H1 (cell line): ENCODE data around the gene MIEF2. TPM values are rescaled to one million over a fixed set of nuclear protein-coding genes. Genes with fewer than 3 reads are reported as not detected.

ENCODE experiments used
- CTCF ChIA-PET: fragments of 300-600 bp; sonication (Branson Sonifier 250); formaldehyde crosslinking; loops from one replicate; lab custom pipeline; 2021; ENCODE audit not compliant: partially characterized antibody; lab: Charles Lee
- POLR2A ChIA-PET: fragments of 300-600 bp; sonication (Branson Sonifier 250); formaldehyde crosslinking; loops from one replicate; lab custom pipeline; 2021; ENCODE audit warnings: inconsistent platforms; ENCODE audit not compliant: partially characterized antibody; lab: Charles Lee
- DNase-seq, 2 experiments: peaks; one replicate each; pipeline versions ENCODE4 v3.0.0 to v3.0.0-alpha.2; 2010 to 2022; ENCODE audit warnings: low spot score in 2 of 2, low read depth in 1 of 2, mixed read lengths in 1 of 2
- FAIRE-seq: peaks from 2 replicates; lab custom pipeline; 2011; peaks lifted over from hg19 to GRCh38; lab: Jason Lieb, UNC
- H2AFZ ChIP-seq: 2 replicates; pipeline ENCODE4 v1.8.1; 2012; ENCODE audit warnings: low read length, inconsistent platforms
- H2AK5ac ChIP-seq: 2 replicates; pipeline ENCODE4 v1.6.1; 2013; ENCODE audit warnings: low read depth, low read length
- H2BK120ac ChIP-seq: replicated peaks from 2 replicates; pipeline ENCODE3; 2013; ENCODE audit warnings: low read depth, low read length, inconsistent platforms
- H2BK12ac ChIP-seq: 2 replicates; pipeline ENCODE4 v1.6.1; 2013; ENCODE audit warnings: low read depth, low read length
- H2BK15ac ChIP-seq: 2 replicates; pipeline ENCODE4 v1.6.1; 2013; ENCODE audit warnings: low read length
- H2BK20ac ChIP-seq: 2 replicates; pipeline ENCODE4 v1.6.1; 2013; ENCODE audit warnings: low read length
- H2BK5ac ChIP-seq: 2 replicates; pipeline ENCODE4 v1.6.1; 2013; ENCODE audit warnings: low read depth, low read length
- H3K14ac ChIP-seq: 2 replicates; pipeline ENCODE4 v1.6.1; 2013; ENCODE audit warnings: inconsistent platforms; ENCODE audit not compliant: insufficient read length
- H3K18ac ChIP-seq: 2 replicates; pipeline ENCODE4 v1.6.1; 2013; ENCODE audit warnings: low read length; ENCODE audit errors: extremely low read depth
- H3K23ac ChIP-seq: 2 replicates; pipeline ENCODE4 v1.6.1; 2013; ENCODE audit warnings: inconsistent platforms; ENCODE audit not compliant: insufficient read length
- H3K23me2 ChIP-seq: 2 replicates; pipeline ENCODE4 v1.6.1; 2013; ENCODE audit warnings: low read depth, low read length
- H3K27ac ChIP-seq: 2 replicates; pipeline ENCODE4 v1.6.1; 2011; ENCODE audit warnings: low read depth, low read length, inconsistent platforms
- H3K27me3 ChIP-seq, 4 experiments: replicated peaks in 1 of 4; 1 replicate in 1 of 4; 2 replicates in 3 of 4; pipeline versions ENCODE4 v1.6.1 to v1.8.1; 2011 to 2013; ENCODE audit warnings: low read length in 3 of 4, mild to moderate bottlenecking in 3 of 4, inconsistent platforms in 2 of 4, mixed read lengths in 2 of 4, moderate library complexity in 1 of 4; ENCODE audit not compliant: control insufficient read depth in 3 of 4, insufficient read depth in 3 of 4; ENCODE audit errors: extremely low read depth in 1 of 4
- H3K36me3 ChIP-seq, 4 experiments: 2 replicates each; pipeline versions ENCODE4 v1.6.1 to v1.8.1; 2011 to 2013; ENCODE audit warnings: mild to moderate bottlenecking in 4 of 4, low read length in 3 of 4, moderate library complexity in 2 of 4, control low read depth in 1 of 4, inconsistent platforms in 1 of 4; ENCODE audit not compliant: insufficient read depth in 4 of 4, control insufficient read depth in 2 of 4
- H3K4ac ChIP-seq: replicated peaks from 2 replicates; pipeline ENCODE3; 2013; ENCODE audit warnings: low read length, low read depth, mixed read lengths, inconsistent platforms; ENCODE audit not compliant: insufficient read length
- H3K4me1 ChIP-seq, 4 experiments: replicated peaks in 1 of 4; 1 replicate in 1 of 4; 2 replicates in 3 of 4; pipeline versions ENCODE4 v1.6.1 to v1.8.1; 2011 to 2013; ENCODE audit warnings: low read length in 3 of 4, inconsistent platforms in 2 of 4, mixed read lengths in 1 of 4; ENCODE audit not compliant: insufficient read depth in 4 of 4, control insufficient read depth in 3 of 4
- H3K4me2 ChIP-seq, 2 experiments: 2 replicates each; pipeline versions ENCODE4 v1.6.1 to v1.8.1; 2011 to 2013; ENCODE audit warnings: low read depth in 2 of 2, low read length in 2 of 2, control low read depth in 1 of 2, inconsistent platforms in 1 of 2, mild to moderate bottlenecking in 1 of 2; ENCODE audit not compliant: insufficient read depth in 1 of 2
- H3K4me3 ChIP-seq, 4 experiments: fragments of 200-600, 300-600 bp in 1 of 4; sonication (generic), shearing (Covaris generic), sonication (Bioruptor Twin) in 1 of 4; 2 replicates each; pipeline versions ENCODE4 v1.5.1 to v1.8.1; 2011 to 2016; ENCODE audit warnings: low read length in 4 of 4, low read depth in 3 of 4, control low read depth in 2 of 4, inconsistent platforms in 2 of 4, mild to moderate bottlenecking in 2 of 4, mixed read lengths in 1 of 4, moderate library complexity in 1 of 4; ENCODE audit not compliant: insufficient read depth in 2 of 4; ENCODE audit errors: extremely low read depth in 1 of 4
- H3K56ac ChIP-seq: replicated peaks from 2 replicates; pipeline ENCODE3; 2013; ENCODE audit warnings: low read depth, mild to moderate bottlenecking, mixed read lengths, low read length, inconsistent platforms; ENCODE audit not compliant: insufficient read length
- H3K79me1 ChIP-seq: 2 replicates; pipeline ENCODE4 v1.6.1; 2013; ENCODE audit warnings: low read depth, low read length, control low read depth
- H3K79me2 ChIP-seq, 2 experiments: 2 replicates each; pipeline versions ENCODE4 v1.6.1 to v1.8.1; 2012 to 2013; ENCODE audit warnings: low read length in 2 of 2, mild to moderate bottlenecking in 2 of 2, inconsistent platforms in 1 of 2; ENCODE audit not compliant: insufficient read depth in 2 of 2, control insufficient read depth in 1 of 2
- H3K9ac ChIP-seq, 4 experiments: replicated peaks in 1 of 4; 1 replicate in 1 of 4; 2 replicates in 3 of 4; pipeline versions ENCODE4 v1.6.1 to v1.8.1; 2011 to 2013; ENCODE audit warnings: low read depth in 3 of 4, low read length in 3 of 4, control low read depth in 2 of 4, mild to moderate bottlenecking in 2 of 4, moderate library complexity in 2 of 4, inconsistent platforms in 1 of 4; ENCODE audit errors: extremely low read depth in 1 of 4
- H3K9me3 ChIP-seq, 2 experiments: 2 replicates each; pipeline versions ENCODE4 v1.6.1 to v1.8.1; 2012 to 2013; ENCODE audit warnings: mild to moderate bottlenecking in 2 of 2, moderate library complexity in 2 of 2, control low read depth in 1 of 2, inconsistent platforms in 1 of 2, low read depth in 1 of 2, low read length in 1 of 2, mixed read lengths in 1 of 2; ENCODE audit not compliant: insufficient read depth in 2 of 2
- H4K20me1 ChIP-seq, 2 experiments: replicated peaks in 1 of 2; 2 replicates each; pipeline versions ENCODE3 to v1.8.1; 2011 to 2013; ENCODE audit warnings: inconsistent platforms in 2 of 2, low read length in 2 of 2, mild to moderate bottlenecking in 1 of 2; ENCODE audit not compliant: insufficient read depth in 2 of 2, control insufficient read depth in 1 of 2
- H4K5ac ChIP-seq: 2 replicates; pipeline ENCODE4 v1.6.1; 2013; ENCODE audit warnings: low read length, low read depth, mixed read lengths, inconsistent platforms; ENCODE audit not compliant: insufficient read length
- H4K8ac ChIP-seq: 2 replicates; pipeline ENCODE4 v1.8.0; 2013; ENCODE audit warnings: mild to moderate bottlenecking, moderate library complexity, low read length, inconsistent platforms; ENCODE audit not compliant: insufficient read depth; ENCODE audit errors: extremely low read depth
- H4K91ac ChIP-seq: replicated peaks from 2 replicates; pipeline ENCODE3; 2013; ENCODE audit warnings: low read length, mixed read lengths, inconsistent platforms; ENCODE audit not compliant: insufficient read length
- ATF3 ChIP-seq: IDR thresholded peaks from 2 replicates; pipeline ENCODE4 v1.6.1; 2011; ENCODE audit warnings: low read depth, mild to moderate bottlenecking, low read length; ENCODE audit not compliant: insufficient read depth
- CTCF ChIP-seq, 3 experiments: IDR thresholded peaks; 1 replicate in 2 of 3; 2 replicates in 1 of 3; pipeline versions ENCODE4 v1.5.1 to v1.6.1; 2011; ENCODE audit warnings: low read length in 3 of 3, mild to moderate bottlenecking in 3 of 3, inconsistent platforms in 2 of 3, low read depth in 1 of 3, moderate library complexity in 1 of 3; ENCODE audit not compliant: insufficient read depth in 1 of 3; ENCODE audit errors: control extremely low read depth in 1 of 3
- E2F6 ChIP-seq: IDR thresholded peaks from 2 replicates; pipeline ENCODE4 v1.6.1; 2012; ENCODE audit warnings: inconsistent platforms
- KDM4A ChIP-seq: IDR thresholded peaks from one replicate; pipeline ENCODE4 v1.7.1; 2012; ENCODE audit warnings: low read depth, mild to moderate bottlenecking, moderate library complexity, low read length, inconsistent platforms; ENCODE audit not compliant: severe bottlenecking
- POLR2AphosphoS5 ChIP-seq: IDR thresholded peaks from 2 replicates; pipeline ENCODE4 v1.6.1; 2011; ENCODE audit warnings: low read depth, low read length
- RAD21 ChIP-seq, 2 experiments: IDR thresholded peaks in 1 of 2; conservative IDR thresholded peaks in 1 of 2; 2 replicates each; pipeline ENCODE4 v1.6.1; 2011; ENCODE audit warnings: low read depth in 2 of 2, low read length in 2 of 2, improper control_type of control experiment in 1 of 2, inconsistent platforms in 1 of 2, mild to moderate bottlenecking in 1 of 2, moderate library complexity in 1 of 2
- RFX5 ChIP-seq: IDR thresholded peaks from 2 replicates; pipeline ENCODE4 v1.6.1; 2011; ENCODE audit warnings: low read depth, low read length, improper control_type of control experiment, borderline replicate concordance
- RXRA ChIP-seq: IDR thresholded peaks from 2 replicates; pipeline ENCODE4 v1.6.1; 2011; ENCODE audit warnings: low read depth, mild to moderate bottlenecking, low read length, moderate library complexity; ENCODE audit not compliant: insufficient read depth
- WGBS, 2 experiments: shearing (Covaris generic) in 1 of 2; methylation state at CpG; one replicate each; pipeline versions ENCODE4 v1.1.6 to v1.1.7; 2013 to 2015; ENCODE audit warnings: low lambda C conversion rate in 2 of 2, mixed read lengths in 2 of 2, inconsistent platforms in 1 of 2, low coverage in 1 of 2, missing lambda C conversion rate in 1 of 2; ENCODE audit not compliant: insufficient replicate concordance in 2 of 2, insufficient coverage in 1 of 2, insufficient read length in 1 of 2; ENCODE audit errors: extremely low coverage in 1 of 2, missing lambda C conversion rate in 1 of 2; 5-methylcytosine and 5-hydroxymethylcytosine counted together
- polyA plus RNA-seq, 7 experiments: library from polyadenylated mRNA; depleted of rRNA in 3 of 7; stranded (reverse) in 5 of 7; unstranded in 2 of 7; fragments of >200 nt in 5 of 7; fragments of 200-250 nt in 2 of 7; gene quantifications; 1 replicate in 5 of 7; 2 replicates in 1 of 7; 4 replicates in 1 of 7; pipeline versions ENCODE4 v1.2.1 to v1.2.3, GENCODE V29; 2011 to 2013; ENCODE audit warnings: missing spikeins in 2 of 7, mixed read lengths in 2 of 7
- total RNA-seq: library from RNA; stranded (reverse); fragmentation: NEBNext Ultra II Directional; extraction: Animal tissue kit (Norgen Biotek cat#: 25700); gene quantifications from 2 replicates; pipeline ENCODE4 v1.2.1, GENCODE V29; 2021

Gene MIEF2
- total and polyA plus RNA-seq, 2 of the 8 experiments (the other 6 are each of a cell fraction or from before 2014, with no cell fraction given), result 9.9 to 24.9 TPM

GRCh38 chr17:18248300-18248731 is 12.1 kb upstream of the MIEF2 start:
- peak; percentile 13 for FAIRE-seq

More at GRCh38 chr17:18248300-18248731, 12.1 kb upstream of the MIEF2 start:
- H3K14ac ChIP-seq, result no peak overlapping the region
- H3K9me3 ChIP-seq, result no peaks in the 10 kb centered on the region
- H2BK20ac ChIP-seq, result no peak overlapping the region
- no peak overlapping the region for H2BK5ac ChIP-seq
- no peak overlapping the region for H3K9ac ChIP-seq
- DNase-seq, result peak in 1 of 2 experiments; percentile 76
- TF ChIP-seq RXRA (no peak), KDM4A (no peak), ATF3 (no peak), POLR2AphosphoS5 (0 out of 2 replicates have a peak, but pooled peaks have one; percentile 6), RAD21 (IDR thresholded peaks at IDR 0.05 in 1 of 2, conservative IDR thresholded peaks at IDR 0.05 in 1 of 2; ENCODE audit: low read depth in 2 of 2, low read length in 2 of 2) (peak; percentile 85 to 90), E2F6 (no peak), RFX5 (no peak), CTCF (IDR thresholded peaks at IDR 0.05; ENCODE audit: control extremely low read depth in 1 of 3, insufficient read depth in 1 of 3, low read depth in 1 of 3, low read length in 3 of 3) (peak; percentile 73 to 84 (median 73))
- TF ChIP-seq, all 59 proteins: peak for 3
- H3K18ac ChIP-seq, result no peak overlapping the region
- no peak overlapping the region for H2BK120ac ChIP-seq
- peaks cover 0 to 16% (median 9%) of the 10 kb centered on the region in 4 experiments; a peak in 6 of 7 replicates for H3K4me1 ChIP-seq
- H4K8ac ChIP-seq, result no peak overlapping the region
- peaks cover 5% of the 10 kb centered on the region for H3K23me2 ChIP-seq
- no peak overlapping the region for H3K4me2 ChIP-seq
- no peak overlapping the region for H3K23ac ChIP-seq
- H4K5ac ChIP-seq, result no peak overlapping the region
- H3K36me3 ChIP-seq, result peaks cover 36 to 67% (median 55%) of the 10 kb centered on the region in 4 experiments
- H3K4ac ChIP-seq, result no peak overlapping the region
- ChIA-PET POLR2A (interaction anchor here (0.8 to 13.9 kb wide), 9 partner anchors 9 to 73 kb away, joined by 3 to 171 read pairs (median 7); partner anchors contain the start of genes ALKBH5, FLII, MIEF2 and SMCR8), CTCF (interaction anchor here (0.6 to 4.0 kb wide), 25 partner anchors 9 to 99 kb away, joined by 3 to 30 read pairs (median 4); partner anchors contain the start of genes FLII and MIEF2)
- H3K79me2 ChIP-seq, result no peaks in the 10 kb centered on the region
- H3K27me3 ChIP-seq, result no peaks in the 10 kb centered on the region
- peaks cover 9 to 16% of the 10 kb centered on the region in 2 experiments for H4K20me1 ChIP-seq
- no peak overlapping the region for H4K91ac ChIP-seq
- no peak overlapping the region for H2BK12ac ChIP-seq
- no peak overlapping the region for H3K4me3 ChIP-seq
- H3K79me1 ChIP-seq, result no peaks in the 10 kb centered on the region; the same call in 1 of the 2 replicates
- no peak overlapping the region for H3K27ac ChIP-seq
- H2AFZ ChIP-seq, result no peak overlapping the region
- H3K56ac ChIP-seq, result no peak overlapping the region
- no peak overlapping the region for H2AK5ac ChIP-seq
- 80% methylated on average over 9 of the region's 9 CpGs; no CpG with 5 or more reads in 1 of the 2 experiments for WGBS, 2 experiments
- H2BK15ac ChIP-seq, result no peak overlapping the region
